WTC11 (cell line): ENCODE data around the gene MTF1. TPM values are rescaled to one million over a fixed set of nuclear protein-coding genes. Genes with fewer than 3 reads are reported as not detected.

Experiments used
- ATAC-seq: fragments of 200-7000 bp; cut with Tn5 transposase; 2 replicates; pipeline ENCODE4 v1.10.0; 2021; ENCODE audit warnings: mild to moderate bottlenecking, moderate library complexity
- CTCF ChIA-PET: fragments of 300-600 bp; sonication (Branson Sonifier 250); formaldehyde crosslinking; loops from one replicate; lab custom pipeline; 2021; ENCODE audit warnings: antibody characterized with exemption; lab: Charles Lee
- POLR2A ChIA-PET: fragments of 350-600 bp; sonication (Branson Sonifier 250); formaldehyde crosslinking; loops from one replicate; lab custom pipeline; 2021; ENCODE audit warnings: antibody characterized with exemption; lab: Charles Lee
- DNase-seq: peaks from one replicate; pipeline ENCODE4 v3.0.0; 2021; ENCODE audit warnings: low spot score
- H3K27ac Mint-ChIP-seq: 2 replicates; pipeline ENCODE4 v1.8.0; 2021; ENCODE audit warnings: mixed read lengths
- H3K27me3 Mint-ChIP-seq: 2 replicates; pipeline ENCODE4 v1.8.0; 2021; ENCODE audit warnings: low read depth, mild to moderate bottlenecking, moderate library complexity, mixed read lengths
- H3K36me3 Mint-ChIP-seq: 2 replicates; pipeline ENCODE4 v1.8.0; 2021; ENCODE audit warnings: mixed read lengths
- H3K4me1 Mint-ChIP-seq: 2 replicates; pipeline ENCODE4 v1.8.0; 2022; ENCODE audit warnings: mixed read lengths
- H3K4me3 Mint-ChIP-seq: 2 replicates; pipeline ENCODE4 v1.8.0; 2021; ENCODE audit warnings: mild to moderate bottlenecking, moderate library complexity, mixed read lengths
- H3K9me3 Mint-ChIP-seq: 2 replicates; pipeline ENCODE4 v1.8.0; 2021; ENCODE audit warnings: mixed read lengths
- ATF1 ChIP-seq: sonication (generic); formaldehyde crosslinking; IDR thresholded peaks from 2 replicates; pipeline ENCODE4 v1.8.1; 2023; ENCODE audit warnings: mild to moderate bottlenecking, moderate library complexity, missing genetic modification reagents
- CBFB ChIP-seq: sonication (generic); formaldehyde crosslinking; IDR thresholded peaks from 2 replicates; pipeline ENCODE4 v1.8.1; 2022; ENCODE audit warnings: mild to moderate bottlenecking, low read depth, missing genetic modification reagents
- CREB1 ChIP-seq: sonication (generic); formaldehyde crosslinking; IDR thresholded peaks from 2 replicates; pipeline ENCODE4 v1.8.0; 2023; ENCODE audit warnings: mild to moderate bottlenecking, missing genetic modification reagents
- ESRRA ChIP-seq: sonication (generic); formaldehyde crosslinking; IDR thresholded peaks from 2 replicates; pipeline ENCODE4 v1.8.1; 2022; ENCODE audit warnings: mild to moderate bottlenecking, missing genetic modification reagents, borderline replicate concordance
- FOXK1 ChIP-seq: sonication (generic); formaldehyde crosslinking; IDR thresholded peaks from 2 replicates; pipeline ENCODE4 v1.8.0; 2022; ENCODE audit warnings: mild to moderate bottlenecking, moderate library complexity, missing genetic modification reagents
- FOXP1 ChIP-seq: sonication (generic); formaldehyde crosslinking; IDR thresholded peaks from 2 replicates; pipeline ENCODE4 v1.8.0; 2022; ENCODE audit warnings: missing genetic modification reagents, mild to moderate bottlenecking, moderate library complexity, borderline replicate concordance
- GABPB1 ChIP-seq: sonication (generic); formaldehyde crosslinking; IDR thresholded peaks from 2 replicates; pipeline ENCODE4 v1.8.1; 2023; ENCODE audit warnings: mild to moderate bottlenecking, missing genetic modification reagents
- JUN ChIP-seq: sonication (generic); formaldehyde crosslinking; IDR thresholded peaks from 2 replicates; pipeline ENCODE4 v1.8.0; 2023; ENCODE audit warnings: mild to moderate bottlenecking, missing genetic modification reagents
- KAT7 ChIP-seq: sonication (generic); formaldehyde crosslinking; IDR thresholded peaks from 2 replicates; pipeline ENCODE4 v1.8.1; 2023; ENCODE audit warnings: missing genetic modification reagents, mild to moderate bottlenecking, borderline replicate concordance
- NFATC4 ChIP-seq: fragments of 250-450 bp; sonication (Bioruptor Pico); IDR thresholded peaks from 2 replicates; pipeline ENCODE4 v1.9.0; 2021; ENCODE audit warnings: mild to moderate bottlenecking
- NR1H2 ChIP-seq: sonication (generic); formaldehyde crosslinking; IDR thresholded peaks from 2 replicates; pipeline ENCODE4 v1.9.0; 2021; ENCODE audit warnings: mild to moderate bottlenecking, moderate library complexity, missing genetic modification reagents
- NR3C1 ChIP-seq: sonication (generic); formaldehyde crosslinking; conservative IDR thresholded peaks from 2 replicates; pipeline ENCODE4 v1.8.1; 2023; ENCODE audit warnings: low read depth, mild to moderate bottlenecking, missing genetic modification reagents
- OVOL2 ChIP-seq: fragments of 250-450 bp; sonication (Bioruptor Pico); IDR thresholded peaks from 2 replicates; pipeline ENCODE4 v1.9.0; 2021; ENCODE audit warnings: mild to moderate bottlenecking, borderline replicate concordance
- RORB ChIP-seq: fragments of 250-450 bp; sonication (Bioruptor Pico); IDR thresholded peaks from 2 replicates; pipeline ENCODE4 v1.9.0; 2021; ENCODE audit warnings: mild to moderate bottlenecking
- ZBTB21 ChIP-seq: sonication (generic); formaldehyde crosslinking; IDR thresholded peaks from 2 replicates; pipeline ENCODE4 v1.8.1; 2023; ENCODE audit warnings: mild to moderate bottlenecking, missing genetic modification reagents, borderline replicate concordance
- ZNF121 ChIP-seq: sonication (generic); formaldehyde crosslinking; IDR thresholded peaks from 2 replicates; pipeline ENCODE4 v1.8.0; 2023; ENCODE audit warnings: missing genetic modification reagents
- ZNF138 ChIP-seq: sonication (generic); formaldehyde crosslinking; conservative IDR thresholded peaks from 2 replicates; pipeline ENCODE4 v1.8.1; 2022; ENCODE audit warnings: mild to moderate bottlenecking, moderate library complexity, missing genetic modification reagents
- ZNF423 ChIP-seq: fragments of 250-450 bp; sonication (Bioruptor Pico); IDR thresholded peaks from 2 replicates; pipeline ENCODE4 v2.1.2; 2022; ENCODE audit warnings: mild to moderate bottlenecking, moderate library complexity
- ZNF671 ChIP-seq: fragments of 250-450 bp; sonication (Bioruptor Pico); IDR thresholded peaks from 2 replicates; pipeline ENCODE4 v1.8.0; 2021; ENCODE audit warnings: mild to moderate bottlenecking
- total RNA-seq: library from RNA; stranded (reverse); gene quantifications from 3 replicates; pipeline ENCODE4 v1.2.3, GENCODE V29; 2021
- TF ChIP-seq, protein P1 (sequence below): sonication (generic); formaldehyde crosslinking; IDR thresholded peaks from 2 replicates; pipeline ENCODE4 v1.8.0; 2023; ENCODE audit warnings: missing genetic modification reagents
- TF ChIP-seq, protein P2 (sequence below): sonication (generic); formaldehyde crosslinking; IDR thresholded peaks from 2 replicates; pipeline ENCODE4 v1.8.1; 2023; ENCODE audit warnings: mild to moderate bottlenecking, missing genetic modification reagents, moderate library complexity
- TF ChIP-seq, protein P3 (sequence below): sonication (generic); formaldehyde crosslinking; IDR thresholded peaks from 2 replicates; pipeline ENCODE4 v1.8.0; 2023; ENCODE audit warnings: mild to moderate bottlenecking, missing genetic modification reagents
- TF ChIP-seq, protein P4 (sequence below): sonication (generic); formaldehyde crosslinking; IDR thresholded peaks from 2 replicates; pipeline ENCODE4 v1.8.1; 2023; ENCODE audit warnings: mild to moderate bottlenecking, moderate library complexity, missing genetic modification reagents
- TF ChIP-seq, protein P5 (sequence below): fragments of 250-450 bp; sonication (Bioruptor Pico); IDR thresholded peaks from 2 replicates; pipeline ENCODE4 v1.9.0; 2021; ENCODE audit warnings: mild to moderate bottlenecking
- TF ChIP-seq, protein P6 (sequence below): sonication (generic); formaldehyde crosslinking; IDR thresholded peaks from 2 replicates; pipeline ENCODE4 v1.8.0; 2022; ENCODE audit warnings: mild to moderate bottlenecking, missing genetic modification reagents

Gene MTF1
- total RNA-seq, 1 experiment from 2014 or later = 12.2 TPM

DNA sequence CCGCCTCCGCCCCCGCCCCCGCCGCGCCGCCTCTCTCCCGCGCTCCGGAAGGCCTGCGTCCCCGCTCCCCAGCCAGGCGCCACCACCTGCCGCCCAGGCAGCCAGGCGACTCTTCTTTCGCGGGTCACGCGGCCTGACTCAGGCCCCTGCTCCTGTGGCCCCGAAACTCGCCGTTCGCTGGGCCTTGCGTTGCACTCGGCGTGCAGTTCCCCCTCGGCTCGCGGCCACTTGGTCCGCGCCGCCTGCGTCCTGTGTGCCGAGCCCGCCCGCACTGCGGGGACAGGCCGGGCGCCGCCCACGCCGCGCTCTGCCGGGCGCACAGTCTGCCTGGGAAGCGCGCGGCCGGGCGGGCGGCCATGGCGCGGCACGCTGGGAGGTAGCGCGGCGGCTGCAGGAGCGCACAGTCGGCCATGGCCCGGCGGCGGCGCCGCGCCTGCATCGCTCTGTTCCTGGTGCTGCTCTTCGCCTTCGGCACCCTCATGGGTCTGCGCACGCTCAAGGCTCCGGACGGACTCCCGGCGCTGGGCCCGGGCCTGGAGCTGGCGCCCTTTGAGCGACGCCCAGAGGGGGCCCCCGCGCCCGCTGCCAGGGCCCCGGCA lies 65.5 kb downstream of the MTF1 start, which contains the start of gene MANEAL (continued):
- peak; percentile 34; the same call in 1 of the 2 replicates for TF ChIP-seq ESRRA
- no peak for TF ChIP-seq ZNF121
- no peak; the same call in 1 of the 2 replicates for TF ChIP-seq NFATC4 (CRISPR knock-in tag)
- TF ChIP-seq, protein P1, sequence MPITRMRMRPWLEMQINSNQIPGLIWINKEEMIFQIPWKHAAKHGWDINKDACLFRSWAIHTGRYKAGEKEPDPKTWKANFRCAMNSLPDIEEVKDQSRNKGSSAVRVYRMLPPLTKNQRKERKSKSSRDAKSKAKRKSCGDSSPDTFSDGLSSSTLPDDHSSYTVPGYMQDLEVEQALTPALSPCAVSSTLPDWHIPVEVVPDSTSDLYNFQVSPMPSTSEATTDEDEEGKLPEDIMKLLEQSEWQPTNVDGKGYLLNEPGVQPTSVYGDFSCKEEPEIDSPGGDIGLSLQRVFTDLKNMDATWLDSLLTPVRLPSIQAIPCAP = no peak
- no peak; the same call in 1 of the 2 replicates for TF ChIP-seq FOXP1
- TF ChIP-seq FOXK1 (CRISPR knock-in tag) = no peak; the same call in 1 of the 2 replicates
- peak; percentile 76; the same call in 1 of the 2 replicates for TF ChIP-seq KAT7 (CRISPR knock-in tag)
- TF ChIP-seq ZNF671 = no peak
- no peak for TF ChIP-seq OVOL2 (CRISPR knock-in tag)
- TF ChIP-seq, protein P2, sequence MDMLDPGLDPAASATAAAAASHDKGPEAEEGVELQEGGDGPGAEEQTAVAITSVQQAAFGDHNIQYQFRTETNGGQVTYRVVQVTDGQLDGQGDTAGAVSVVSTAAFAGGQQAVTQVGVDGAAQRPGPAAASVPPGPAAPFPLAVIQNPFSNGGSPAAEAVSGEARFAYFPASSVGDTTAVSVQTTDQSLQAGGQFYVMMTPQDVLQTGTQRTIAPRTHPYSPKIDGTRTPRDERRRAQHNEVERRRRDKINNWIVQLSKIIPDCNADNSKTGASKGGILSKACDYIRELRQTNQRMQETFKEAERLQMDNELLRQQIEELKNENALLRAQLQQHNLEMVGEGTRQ (CRISPR knock-in tag) = no peak
- TF ChIP-seq, protein P3, sequence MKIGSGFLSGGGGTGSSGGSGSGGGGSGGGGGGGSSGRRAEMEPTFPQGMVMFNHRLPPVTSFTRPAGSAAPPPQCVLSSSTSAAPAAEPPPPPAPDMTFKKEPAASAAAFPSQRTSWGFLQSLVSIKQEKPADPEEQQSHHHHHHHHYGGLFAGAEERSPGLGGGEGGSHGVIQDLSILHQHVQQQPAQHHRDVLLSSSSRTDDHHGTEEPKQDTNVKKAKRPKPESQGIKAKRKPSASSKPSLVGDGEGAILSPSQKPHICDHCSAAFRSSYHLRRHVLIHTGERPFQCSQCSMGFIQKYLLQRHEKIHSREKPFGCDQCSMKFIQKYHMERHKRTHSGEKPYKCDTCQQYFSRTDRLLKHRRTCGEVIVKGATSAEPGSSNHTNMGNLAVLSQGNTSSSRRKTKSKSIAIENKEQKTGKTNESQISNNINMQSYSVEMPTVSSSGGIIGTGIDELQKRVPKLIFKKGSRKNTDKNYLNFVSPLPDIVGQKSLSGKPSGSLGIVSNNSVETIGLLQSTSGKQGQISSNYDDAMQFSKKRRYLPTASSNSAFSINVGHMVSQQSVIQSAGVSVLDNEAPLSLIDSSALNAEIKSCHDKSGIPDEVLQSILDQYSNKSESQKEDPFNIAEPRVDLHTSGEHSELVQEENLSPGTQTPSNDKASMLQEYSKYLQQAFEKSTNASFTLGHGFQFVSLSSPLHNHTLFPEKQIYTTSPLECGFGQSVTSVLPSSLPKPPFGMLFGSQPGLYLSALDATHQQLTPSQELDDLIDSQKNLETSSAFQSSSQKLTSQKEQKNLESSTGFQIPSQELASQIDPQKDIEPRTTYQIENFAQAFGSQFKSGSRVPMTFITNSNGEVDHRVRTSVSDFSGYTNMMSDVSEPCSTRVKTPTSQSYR = no peak
- TF ChIP-seq NR1H2 (CRISPR knock-in tag) = no peak
- TF ChIP-seq, protein P4, sequence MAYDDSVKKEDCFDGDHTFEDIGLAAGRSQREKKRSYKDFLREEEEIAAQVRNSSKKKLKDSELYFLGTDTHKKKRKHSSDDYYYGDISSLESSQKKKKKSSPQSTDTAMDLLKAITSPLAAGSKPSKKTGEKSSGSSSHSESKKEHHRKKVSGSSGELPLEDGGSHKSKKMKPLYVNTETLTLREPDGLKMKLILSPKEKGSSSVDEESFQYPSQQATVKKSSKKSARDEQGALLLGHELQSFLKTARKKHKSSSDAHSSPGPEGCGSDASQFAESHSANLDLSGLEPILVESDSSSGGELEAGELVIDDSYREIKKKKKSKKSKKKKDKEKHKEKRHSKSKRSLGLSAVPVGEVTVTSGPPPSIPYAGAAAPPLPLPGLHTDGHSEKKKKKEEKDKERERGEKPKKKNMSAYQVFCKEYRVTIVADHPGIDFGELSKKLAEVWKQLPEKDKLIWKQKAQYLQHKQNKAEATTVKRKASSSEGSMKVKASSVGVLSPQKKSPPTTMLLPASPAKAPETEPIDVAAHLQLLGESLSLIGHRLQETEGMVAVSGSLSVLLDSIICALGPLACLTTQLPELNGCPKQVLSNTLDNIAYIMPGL (CRISPR knock-in tag) = no peak; the same call in 1 of the 2 replicates

DNA sequence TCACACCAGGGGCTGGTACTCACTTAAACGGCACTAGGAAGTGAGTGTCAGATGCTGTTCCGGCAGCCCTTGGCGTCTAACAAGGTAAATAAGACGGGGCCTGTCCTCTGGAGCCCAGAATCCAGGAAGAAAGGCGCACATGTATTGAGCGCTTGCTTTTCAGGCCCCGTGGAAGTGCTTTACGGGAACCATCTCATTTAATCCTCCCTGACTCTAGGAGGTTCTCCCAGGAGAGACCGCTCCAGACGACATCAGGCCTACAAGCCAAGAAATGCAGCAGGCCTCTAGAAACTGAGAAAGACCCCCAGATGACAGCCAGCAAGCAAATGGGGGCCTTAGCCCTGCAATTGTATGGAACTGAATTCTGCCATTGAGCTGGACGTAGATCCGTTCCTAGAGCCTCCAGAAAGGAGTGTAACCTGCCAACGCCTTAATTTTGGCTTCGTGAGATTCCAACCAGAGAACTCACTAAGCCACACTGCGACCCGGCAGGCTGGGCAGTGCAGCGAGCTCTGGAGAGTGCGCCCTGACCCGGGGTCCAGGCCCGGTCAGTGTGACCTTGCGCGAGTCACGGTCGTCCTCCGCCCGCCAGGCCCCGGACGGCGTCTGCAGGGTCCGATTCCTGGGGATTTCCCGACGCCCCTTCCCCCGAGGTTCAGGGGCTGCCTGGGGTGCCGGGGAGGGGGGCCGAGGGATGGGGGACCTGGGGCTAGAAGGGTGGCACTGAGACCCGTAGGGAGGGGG lies 66.3 kb downstream of the MTF1 start:
- TF ChIP-seq ZNF121 (0 out of 2 replicates have a peak, but pooled peaks have one; percentile 37), RORB (CRISPR knock-in tag) (no peak)
- H3K36me3 Mint-ChIP-seq = peaks cover 1% of the 10 kb centered on the region; the same call in 1 of the 2 replicates
- H3K4me3 Mint-ChIP-seq = peak overlapping the region; percentile 61
- DNase-seq (peak; percentile 21), ATAC-seq (no peak)
- CTCF ChIA-PET = interaction anchor here (0.5 to 1.4 kb wide), 3 partner anchors 27 to 190 kb away, joined by 3 to 4 read pairs (median 3); partner anchors contain the start of gene MTF1
- POLR2A ChIA-PET = no interaction called here
- H3K27ac Mint-ChIP-seq = no peak overlapping the region
- H3K9me3 Mint-ChIP-seq = no peaks in the 10 kb centered on the region
- peaks cover 12% of the 10 kb centered on the region for H3K4me1 Mint-ChIP-seq
- peaks cover 63% of the 10 kb centered on the region for H3K27me3 Mint-ChIP-seq

DNA sequence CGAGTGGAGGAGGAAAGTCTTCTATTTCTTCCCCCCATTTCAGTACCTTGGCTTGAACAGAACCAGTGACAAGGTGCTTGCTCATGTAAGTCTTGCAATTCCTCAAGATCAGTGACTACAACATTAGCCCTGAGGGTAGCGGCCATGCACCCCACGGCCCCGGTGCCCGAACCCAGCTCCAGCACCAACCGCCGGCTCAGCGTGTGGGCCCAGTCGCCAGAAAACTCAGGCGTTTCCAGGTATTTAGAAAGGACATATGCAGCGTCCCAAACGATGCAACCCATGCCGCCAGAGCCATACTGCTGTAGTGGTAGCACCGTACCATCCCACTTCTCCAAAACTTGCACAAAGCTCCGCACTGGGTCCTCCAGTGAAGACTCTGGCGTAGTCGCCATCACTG lies 76.9 kb downstream of the MTF1 start:
- ATAC-seq = no peak
- CTCF ChIA-PET = interaction anchor here (0.6 kb wide), 1 partner anchor 775 kb away, joined by 3 read pairs; no protein-coding TSS in a partner anchor
- no peaks in the 10 kb centered on the region for H3K36me3 Mint-ChIP-seq
- no peak overlapping the region for H3K4me3 Mint-ChIP-seq
- no peaks in the 10 kb centered on the region for H3K4me1 Mint-ChIP-seq
- POLR2A ChIA-PET = no interaction called here
- 0 out of 2 replicates have a peak, but pooled peaks cover 3% of the 10 kb centered on the region for H3K9me3 Mint-ChIP-seq
- H3K27me3 Mint-ChIP-seq = peaks cover 32% of the 10 kb centered on the region
- DNase-seq = no peak
- H3K27ac Mint-ChIP-seq = no peak overlapping the region
- TF ChIP-seq CBFB (CRISPR knock-in tag) (no peak), GABPB1 (CRISPR knock-in tag) (no peak), JUN (CRISPR knock-in tag) (no peak), ZBTB21 (CRISPR knock-in tag) (no peak), ATF1 (no peak), NR3C1 (no peak), ZNF423 (CRISPR knock-in tag) (no peak), CREB1 (CRISPR knock-in tag) (no peak), ZNF138 (CRISPR knock-in tag) (no peak)
- TF ChIP-seq, protein P5, sequence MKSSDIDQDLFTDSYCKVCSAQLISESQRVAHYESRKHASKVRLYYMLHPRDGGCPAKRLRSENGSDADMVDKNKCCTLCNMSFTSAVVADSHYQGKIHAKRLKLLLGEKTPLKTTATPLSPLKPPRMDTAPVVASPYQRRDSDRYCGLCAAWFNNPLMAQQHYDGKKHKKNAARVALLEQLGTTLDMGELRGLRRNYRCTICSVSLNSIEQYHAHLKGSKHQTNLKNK (CRISPR knock-in tag) = no peak
- TF ChIP-seq, protein P6, sequence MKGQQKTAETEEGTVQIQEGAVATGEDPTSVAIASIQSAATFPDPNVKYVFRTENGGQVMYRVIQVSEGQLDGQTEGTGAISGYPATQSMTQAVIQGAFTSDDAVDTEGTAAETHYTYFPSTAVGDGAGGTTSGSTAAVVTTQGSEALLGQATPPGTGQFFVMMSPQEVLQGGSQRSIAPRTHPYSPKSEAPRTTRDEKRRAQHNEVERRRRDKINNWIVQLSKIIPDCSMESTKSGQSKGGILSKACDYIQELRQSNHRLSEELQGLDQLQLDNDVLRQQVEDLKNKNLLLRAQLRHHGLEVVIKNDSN (CRISPR knock-in tag) = no peak
- TF ChIP-seq, protein P1 = no peak
